Central memory CD8-positive, alpha-beta T cell (primary cell): ENCODE measurements around the gene MYOF.
A peak's percentile ranks its signal among the peaks of the same experiment; 100 is the strongest.

ENCODE experiments used
- ATAC-seq: fragments of 150-1000 bp; cut with Tn5 transposase; replicated peaks from 2 replicates; pipeline ENCODE4 v1.10.0; 2022; ENCODE audit warnings: mild to moderate bottlenecking, moderate FRiP score, moderate number of reproducible peaks; ENCODE audit not compliant: poor library complexity, severe bottlenecking; ENCODE audit errors: extremely low read depth
- DNase-seq, 2 donors: peaks; one replicate each; pipeline ENCODE4 v3.0.0; 2021; ENCODE audit warnings: low spot score in 2 of 2
- H3K27ac Mint-ChIP-seq: one replicate; pipeline ENCODE4 v1.8.0; 2022; ENCODE audit warnings: low read depth, mild to moderate bottlenecking, moderate library complexity, mixed read lengths
- H3K27me3 Mint-ChIP-seq: one replicate; pipeline ENCODE4 v1.8.0; 2022; ENCODE audit warnings: mixed read lengths
- H3K36me3 Mint-ChIP-seq: one replicate; pipeline ENCODE4 v1.8.0; 2022; ENCODE audit warnings: mild to moderate bottlenecking, moderate library complexity, mixed read lengths; ENCODE audit not compliant: insufficient read depth
- H3K4me1 Mint-ChIP-seq: one replicate; pipeline ENCODE4 v1.8.0; 2022; ENCODE audit warnings: mixed read lengths
- H3K4me3 Mint-ChIP-seq: one replicate; pipeline ENCODE4 v1.8.0; 2022; ENCODE audit warnings: mild to moderate bottlenecking, moderate library complexity, mixed read lengths
- H3K9me3 Mint-ChIP-seq: one replicate; pipeline ENCODE4 v1.8.0; 2022; ENCODE audit warnings: mixed read lengths

Gene MYOF

GRCh38 chr10:93383562-93383981 lies 98.6 kb downstream of the MYOF start:
- no peaks in the 10 kb centered on the region for H3K9me3 Mint-ChIP-seq

GRCh38 chr10:93379731-93380575 lies 102.2 kb downstream of the MYOF start:
- peaks cover 13% of the 10 kb centered on the region for H3K4me1 Mint-ChIP-seq
- peaks cover 4% of the 10 kb centered on the region for H3K36me3 Mint-ChIP-seq
- no peaks in the 10 kb centered on the region for H3K9me3 Mint-ChIP-seq
- ATAC-seq (peak; percentile 79), DNase-seq (no peak)
- peak overlapping the region; percentile 44 for H3K27ac Mint-ChIP-seq
- no peak overlapping the region for H3K4me3 Mint-ChIP-seq
- peaks cover under 1% of the 10 kb centered on the region for H3K27me3 Mint-ChIP-seq

More at GRCh38 chr10:93383562-93383981, 98.6 kb downstream of the MYOF start:
- peaks cover 32% of the 10 kb centered on the region for H3K4me1 Mint-ChIP-seq
- peaks cover 11% of the 10 kb centered on the region for H3K36me3 Mint-ChIP-seq
- no peak overlapping the region for H3K27ac Mint-ChIP-seq
- H3K4me3 Mint-ChIP-seq: no peak overlapping the region
- ATAC-seq (no peak), DNase-seq (no peak)
- no peaks in the 10 kb centered on the region for H3K27me3 Mint-ChIP-seq

- no peak overlapping the region for H3K27ac Mint-ChIP-seq
- H3K4me1 Mint-ChIP-seq: peaks cover 13% of the 10 kb centered on the region
- H3K9me3 Mint-ChIP-seq: no peaks in the 10 kb centered on the region
- ATAC-seq (no peak), DNase-seq (no peak)
- peaks cover 9% of the 10 kb centered on the region for H3K27me3 Mint-ChIP-seq
- no peaks in the 10 kb centered on the region for H3K36me3 Mint-ChIP-seq
- no peak overlapping the region for H3K4me3 Mint-ChIP-seq
Measured at GRCh38 chr10:93378997-93379730, 103.0 kb downstream of the MYOF start.

- Mint-ChIP-seq H3K36me3 (no peaks in the 10 kb centered on the region), H3K9me3 (no peaks in the 10 kb centered on the region), H3K4me1 (peaks cover 13% of the 10 kb centered on the region), H3K27ac (no peak overlapping the region), H3K4me3 (no peak overlapping the region), H3K27me3 (peaks cover 15% of the 10 kb centered on the region)
- no peak for DNase-seq
- ATAC-seq: no peak
Measured at GRCh38 chr10:93378039-93378438, 104.1 kb downstream of the MYOF start.

- peak; percentile 56 for ATAC-seq
- Mint-ChIP-seq H3K27ac (no peak overlapping the region), H3K36me3 (peaks cover 2% of the 10 kb centered on the region), H3K4me1 (peaks cover 13% of the 10 kb centered on the region), H3K4me3 (no peak overlapping the region), H3K9me3 (no peaks in the 10 kb centered on the region), H3K27me3 (peaks cover 15% of the 10 kb centered on the region)
- DNase-seq: peak in 1 of 2 donors; percentile 38
Measured at GRCh38 chr10:93376372-93377293, 105.5 kb downstream of the MYOF start.

- H3K4me3 Mint-ChIP-seq: no peak overlapping the region
Measured at GRCh38 chr10:93370961-93371360, 111.2 kb downstream of the MYOF start.

GRCh38 chr10:93369588-93370164 lies 112.5 kb downstream of the MYOF start:
- H3K36me3 Mint-ChIP-seq: peaks cover 4% of the 10 kb centered on the region
- peaks cover 11% of the 10 kb centered on the region for H3K27me3 Mint-ChIP-seq
- H3K27ac Mint-ChIP-seq: no peak overlapping the region
- ATAC-seq (no peak), DNase-seq (no peak)
- H3K4me1 Mint-ChIP-seq: no peaks in the 10 kb centered on the region
- no peaks in the 10 kb centered on the region for H3K9me3 Mint-ChIP-seq
- H3K4me3 Mint-ChIP-seq: no peak overlapping the region

More at GRCh38 chr10:93370961-93371360, 111.2 kb downstream of the MYOF start:
- no peak overlapping the region for H3K27ac Mint-ChIP-seq
- no peaks in the 10 kb centered on the region for H3K4me1 Mint-ChIP-seq
- no peaks in the 10 kb centered on the region for H3K9me3 Mint-ChIP-seq
- H3K27me3 Mint-ChIP-seq: peaks cover 15% of the 10 kb centered on the region
- H3K36me3 Mint-ChIP-seq: peaks cover 4% of the 10 kb centered on the region
- DNase-seq (no peak), ATAC-seq (no peak)

GRCh38 chr10:93368210-93368609 lies 113.9 kb downstream of the MYOF start:
- DNase-seq (no peak), ATAC-seq (no peak)
- H3K36me3 Mint-ChIP-seq: peaks cover 4% of the 10 kb centered on the region
- no peaks in the 10 kb centered on the region for H3K9me3 Mint-ChIP-seq
- H3K4me1 Mint-ChIP-seq: no peaks in the 10 kb centered on the region
- H3K27me3 Mint-ChIP-seq: no peaks in the 10 kb centered on the region
- H3K4me3 Mint-ChIP-seq: no peak overlapping the region
- H3K27ac Mint-ChIP-seq: no peak overlapping the region

- no peaks in the 10 kb centered on the region for H3K27me3 Mint-ChIP-seq
- H3K36me3 Mint-ChIP-seq: peaks cover 4% of the 10 kb centered on the region
Measured at GRCh38 chr10:93367664-93368063, 114.5 kb downstream of the MYOF start.

GRCh38 chr10:93364966-93365365 lies 117.2 kb downstream of the MYOF start:
- Mint-ChIP-seq H3K27ac (no peak overlapping the region), H3K9me3 (no peaks in the 10 kb centered on the region), H3K4me3 (no peak overlapping the region), H3K36me3 (peaks cover 2% of the 10 kb centered on the region), H3K27me3 (peaks cover 6% of the 10 kb centered on the region), H3K4me1 (no peaks in the 10 kb centered on the region)
- ATAC-seq: no peak
- no peak for DNase-seq

More at GRCh38 chr10:93367664-93368063, 114.5 kb downstream of the MYOF start:
- no peaks in the 10 kb centered on the region for H3K9me3 Mint-ChIP-seq
- H3K4me1 Mint-ChIP-seq: no peaks in the 10 kb centered on the region
- DNase-seq: no peak
- no peak overlapping the region for H3K27ac Mint-ChIP-seq
- ATAC-seq: no peak
- no peak overlapping the region for H3K4me3 Mint-ChIP-seq

- H3K27ac Mint-ChIP-seq: no peak overlapping the region
- H3K4me1 Mint-ChIP-seq: no peaks in the 10 kb centered on the region
- DNase-seq (no peak), ATAC-seq (no peak)
- peaks cover 6% of the 10 kb centered on the region for H3K27me3 Mint-ChIP-seq
- H3K4me3 Mint-ChIP-seq: no peak overlapping the region
- H3K9me3 Mint-ChIP-seq: no peaks in the 10 kb centered on the region
- peaks cover 2% of the 10 kb centered on the region for H3K36me3 Mint-ChIP-seq
Measured at GRCh38 chr10:93363891-93364648, 118.1 kb downstream of the MYOF start.
